Stimulated activated naive CD8-positive, alpha-beta T cell treated with anti-CD3 and anti-CD28 coated beads, Interleukin-15, Interleukin-2, amounts not matched to agents 100 ng/mL and 50 ng/mL, for 24 hours (primary cell): ENCODE measurements around the gene MLLT3.

Experiments
- H3K27ac Mint-ChIP-seq: one replicate; pipeline ENCODE4 v1.8.0; 2021; ENCODE audit warnings: mild to moderate bottlenecking, mixed read lengths
- H3K27me3 Mint-ChIP-seq: one replicate; pipeline ENCODE4 v1.8.0; 2021; ENCODE audit warnings: mixed read lengths
- H3K36me3 Mint-ChIP-seq: one replicate; pipeline ENCODE4 v1.8.0; 2021; ENCODE audit warnings: low read depth, mixed read lengths
- H3K4me1 Mint-ChIP-seq: one replicate; pipeline ENCODE4 v1.8.0; 2021; ENCODE audit warnings: low read depth, mixed read lengths
- H3K4me3 Mint-ChIP-seq: one replicate; pipeline ENCODE4 v1.8.0; 2021; ENCODE audit warnings: mild to moderate bottlenecking, mixed read lengths
- H3K9me3 Mint-ChIP-seq: one replicate; pipeline ENCODE4 v1.8.0; 2021; ENCODE audit warnings: mixed read lengths

MLLT3 gene

GRCh38 chr9:20307621-20308020, 314.7 kb downstream of the MLLT3 start:
- Mint-ChIP-seq H3K36me3 (no peaks in the 10 kb centered on the region), H3K27ac (no peak overlapping the region)

GRCh38 chr9:20305452-20305851, 316.8 kb downstream of the MLLT3 start:
- no peaks in the 10 kb centered on the region for H3K9me3 Mint-ChIP-seq
- no peak overlapping the region for H3K27ac Mint-ChIP-seq
- no peaks in the 10 kb centered on the region for H3K27me3 Mint-ChIP-seq
- no peak overlapping the region for H3K4me3 Mint-ChIP-seq
- no peaks in the 10 kb centered on the region for H3K36me3 Mint-ChIP-seq
- peaks cover 10% of the 10 kb centered on the region for H3K4me1 Mint-ChIP-seq

More at GRCh38 chr9:20307621-20308020, 314.7 kb downstream of the MLLT3 start:
- Mint-ChIP-seq H3K9me3 (peaks cover 5% of the 10 kb centered on the region), H3K4me3 (no peak overlapping the region), H3K27me3 (no peaks in the 10 kb centered on the region), H3K4me1 (peaks cover 4% of the 10 kb centered on the region)

DNA sequence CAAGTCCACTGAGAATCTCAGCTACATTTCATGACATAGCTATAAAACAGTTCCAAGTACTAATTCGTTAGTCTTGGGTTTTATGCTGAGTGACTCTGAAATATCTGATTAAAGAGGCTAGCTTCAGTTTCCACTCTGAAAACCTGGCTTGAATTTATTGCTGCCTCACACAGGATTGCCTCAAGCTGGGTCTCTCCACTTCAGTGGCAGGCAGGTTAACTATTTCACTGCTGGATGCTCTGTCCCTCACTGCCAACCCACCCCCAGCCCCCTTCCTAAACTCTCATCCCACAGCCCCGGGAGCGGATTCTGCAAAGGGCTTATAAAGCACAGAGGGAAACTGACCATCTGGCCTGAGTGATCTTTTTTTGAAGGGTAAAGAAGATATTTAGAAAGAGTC, 318.3 kb downstream of the MLLT3 start:
- no peaks in the 10 kb centered on the region for H3K36me3 Mint-ChIP-seq
- H3K27me3 Mint-ChIP-seq: no peaks in the 10 kb centered on the region
- no peak overlapping the region for H3K27ac Mint-ChIP-seq
- peaks cover 21% of the 10 kb centered on the region for H3K4me1 Mint-ChIP-seq
- no peak overlapping the region for H3K4me3 Mint-ChIP-seq
- no peaks in the 10 kb centered on the region for H3K9me3 Mint-ChIP-seq

DNA sequence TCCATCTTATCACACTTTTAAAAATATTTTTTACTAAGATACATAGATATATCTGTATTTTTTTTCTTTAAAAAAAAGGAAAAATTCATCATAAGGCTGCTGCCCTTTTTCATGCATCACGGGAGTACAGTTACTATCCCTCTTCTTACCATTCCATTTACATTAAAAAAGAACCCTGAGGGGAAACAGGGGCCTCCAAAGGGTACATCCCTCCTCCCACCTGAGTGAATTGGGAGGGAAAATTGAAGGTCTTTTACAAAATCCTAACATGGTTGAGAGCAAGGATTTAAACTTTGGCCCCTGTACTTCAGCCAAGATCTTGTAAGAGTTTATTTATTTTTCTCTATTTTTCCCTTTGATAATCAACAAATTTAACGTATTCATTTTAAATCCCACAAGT, 319.2 kb downstream of the MLLT3 start:
- no peak overlapping the region for H3K4me3 Mint-ChIP-seq
- no peaks in the 10 kb centered on the region for H3K36me3 Mint-ChIP-seq
- no peaks in the 10 kb centered on the region for H3K9me3 Mint-ChIP-seq
- peaks cover 21% of the 10 kb centered on the region for H3K4me1 Mint-ChIP-seq
- H3K27me3 Mint-ChIP-seq: no peaks in the 10 kb centered on the region
- no peak overlapping the region for H3K27ac Mint-ChIP-seq

- H3K27me3 Mint-ChIP-seq: no peaks in the 10 kb centered on the region
- no peaks in the 10 kb centered on the region for H3K9me3 Mint-ChIP-seq
- no peak overlapping the region for H3K27ac Mint-ChIP-seq
- peaks cover 21% of the 10 kb centered on the region for H3K4me1 Mint-ChIP-seq
- no peak overlapping the region for H3K4me3 Mint-ChIP-seq
- no peaks in the 10 kb centered on the region for H3K36me3 Mint-ChIP-seq
Measured at GRCh38 chr9:20302197-20302596, 320.1 kb downstream of the MLLT3 start.

DNA sequence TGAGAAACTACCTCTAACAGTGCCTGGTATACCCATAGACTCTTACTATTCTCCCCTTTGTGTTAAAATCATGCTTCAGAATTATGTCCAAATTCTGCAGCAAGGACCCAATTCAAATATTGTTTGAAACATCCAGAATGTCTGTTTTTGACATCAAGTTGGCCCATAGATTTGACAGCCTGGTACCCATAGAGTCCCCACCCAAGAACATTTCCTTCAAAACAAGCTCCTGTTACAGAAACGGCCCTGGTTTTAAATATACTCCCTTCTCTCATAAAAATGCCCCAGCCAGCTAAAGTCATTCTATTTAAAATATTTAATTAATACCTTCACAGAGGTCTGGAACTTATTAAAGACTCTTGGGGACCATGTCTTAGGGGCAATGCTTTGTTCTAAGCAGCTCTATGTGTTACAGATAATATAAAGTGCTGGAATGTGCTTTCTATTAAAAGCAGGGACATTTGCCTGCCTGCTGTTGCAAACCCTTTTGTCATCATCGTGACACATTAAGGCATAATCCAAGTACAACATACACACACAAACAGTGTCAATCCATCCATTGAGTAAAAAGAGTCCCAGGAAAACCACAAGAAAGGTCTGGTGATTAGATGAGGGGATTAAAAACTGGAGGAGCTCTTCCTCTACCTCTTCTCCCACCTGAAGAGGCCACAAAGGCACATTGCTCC, 321.7 kb downstream of the MLLT3 start:
- Mint-ChIP-seq H3K9me3 (no peaks in the 10 kb centered on the region), H3K4me3 (no peak overlapping the region), H3K27ac (no peak overlapping the region), H3K36me3 (no peaks in the 10 kb centered on the region), H3K27me3 (no peaks in the 10 kb centered on the region), H3K4me1 (peaks cover 21% of the 10 kb centered on the region)

DNA sequence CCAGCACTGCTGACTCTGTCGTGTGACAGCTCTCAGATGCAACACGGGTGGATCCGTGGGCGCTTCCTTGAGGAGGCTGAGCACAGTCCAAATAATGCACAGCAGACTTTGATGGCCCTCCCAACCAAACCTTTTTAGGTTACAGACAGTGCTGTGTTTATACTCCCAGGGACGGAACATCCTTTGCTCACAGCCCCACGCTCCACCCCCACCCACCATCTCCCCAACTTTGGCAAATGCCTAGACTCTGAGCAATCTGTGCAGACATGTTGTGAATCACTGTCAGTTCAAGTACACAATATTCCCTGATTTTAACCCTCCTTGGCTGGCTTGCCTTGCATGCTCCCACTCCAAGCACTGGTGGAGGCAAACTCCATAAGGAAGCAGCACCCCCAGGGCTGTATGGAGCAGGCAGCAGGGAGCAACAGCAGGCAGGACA, 324.6 kb downstream of the MLLT3 start:
- H3K36me3 Mint-ChIP-seq: no peaks in the 10 kb centered on the region
- peaks cover 21% of the 10 kb centered on the region for H3K4me1 Mint-ChIP-seq
- H3K4me3 Mint-ChIP-seq: no peak overlapping the region
- no peaks in the 10 kb centered on the region for H3K9me3 Mint-ChIP-seq
- no peaks in the 10 kb centered on the region for H3K27me3 Mint-ChIP-seq
- no peak overlapping the region for H3K27ac Mint-ChIP-seq

DNA sequence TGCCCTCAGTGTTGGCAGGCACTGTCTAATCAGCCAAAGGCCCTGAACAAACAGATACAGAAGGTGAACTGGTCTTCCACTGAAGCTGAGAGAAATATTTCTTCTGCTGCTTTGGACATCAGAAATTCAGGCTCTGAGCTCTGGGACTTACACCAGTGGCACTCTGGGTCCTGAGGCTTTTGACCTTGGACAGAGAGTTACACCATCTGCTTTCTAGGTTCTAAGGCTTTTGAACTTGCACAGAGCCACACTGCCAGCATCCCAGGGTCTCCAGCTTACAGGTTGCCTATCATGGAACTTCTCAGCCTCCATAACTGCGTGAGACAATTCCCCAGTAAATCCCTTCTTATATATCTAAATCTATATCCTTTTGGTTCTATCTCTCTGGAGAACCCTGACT, 326.7 kb downstream of the MLLT3 start:
- Mint-ChIP-seq H3K4me1 (peaks cover 11% of the 10 kb centered on the region), H3K27me3 (no peaks in the 10 kb centered on the region), H3K36me3 (no peaks in the 10 kb centered on the region), H3K9me3 (peaks cover 4% of the 10 kb centered on the region), H3K4me3 (no peak overlapping the region), H3K27ac (no peak overlapping the region)

- Mint-ChIP-seq H3K4me1 (no peaks in the 10 kb centered on the region), H3K27ac (no peak overlapping the region), H3K36me3 (no peaks in the 10 kb centered on the region), H3K4me3 (no peak overlapping the region), H3K9me3 (peaks cover 4% of the 10 kb centered on the region), H3K27me3 (no peaks in the 10 kb centered on the region)
Measured at GRCh38 chr9:20294046-20294750, 328.1 kb downstream of the MLLT3 start.

DNA sequence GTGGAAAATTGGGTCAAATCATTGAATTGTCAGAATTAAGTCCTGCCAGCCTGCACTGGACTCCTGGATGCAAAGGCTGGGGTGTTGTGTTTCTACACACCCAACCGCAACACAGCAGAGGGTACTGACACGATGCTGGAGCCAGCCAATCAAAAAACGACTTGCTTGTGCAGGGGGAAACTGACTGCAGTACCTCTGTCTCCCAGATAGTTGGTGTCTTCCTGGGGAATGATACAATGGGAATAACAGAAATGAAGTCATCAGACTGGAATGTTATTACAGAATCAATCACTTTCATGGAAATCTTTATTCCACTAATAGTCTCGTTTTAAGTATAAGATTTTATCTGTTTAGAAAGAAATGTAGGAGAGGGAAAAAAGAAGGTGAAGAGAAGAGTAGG, 330.3 kb downstream of the MLLT3 start:
- H3K4me3 Mint-ChIP-seq: no peak overlapping the region
- H3K36me3 Mint-ChIP-seq: no peaks in the 10 kb centered on the region
- peaks cover 4% of the 10 kb centered on the region for H3K9me3 Mint-ChIP-seq
- H3K4me1 Mint-ChIP-seq: no peaks in the 10 kb centered on the region
- H3K27me3 Mint-ChIP-seq: no peaks in the 10 kb centered on the region
- H3K27ac Mint-ChIP-seq: no peak overlapping the region
